ENCODE results near the gene PGM2.

The PGM2 gene

DNA sequence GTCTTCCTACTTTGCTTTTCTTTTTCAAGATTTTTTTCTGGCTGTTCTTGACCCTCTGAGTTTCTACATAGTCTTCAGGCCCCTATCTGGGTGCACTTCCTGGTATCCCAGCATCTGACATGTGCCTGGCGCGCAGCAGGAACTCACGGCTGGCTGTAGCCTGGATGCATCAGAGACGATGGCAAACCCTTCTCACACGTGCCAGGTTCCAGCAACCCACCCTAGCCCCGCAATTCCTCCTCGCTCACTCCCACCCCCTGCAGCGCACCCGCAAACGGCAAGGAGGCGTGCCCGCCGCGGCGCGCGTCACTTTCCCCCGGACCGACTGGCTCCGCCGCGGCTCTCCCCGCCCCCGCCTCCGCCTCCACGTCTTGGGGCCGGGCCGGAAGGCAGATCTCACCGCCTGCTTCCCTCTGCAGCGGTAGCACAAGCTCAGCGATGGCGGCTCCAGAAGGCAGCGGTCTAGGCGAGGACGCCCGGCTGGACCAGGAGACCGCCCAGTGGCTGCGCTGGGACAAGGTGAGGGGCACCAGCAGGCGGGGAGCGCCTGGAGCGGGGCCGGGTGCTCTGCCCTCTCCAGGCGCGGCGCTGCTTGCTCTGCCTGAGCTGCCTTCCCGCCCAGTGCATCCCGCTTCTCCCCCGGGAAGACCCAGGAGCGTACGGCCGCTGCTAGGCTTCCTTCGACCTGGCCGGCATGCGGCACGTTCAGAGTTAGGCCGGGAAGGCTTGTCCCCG lies at the start of gene PGM2:
Gene PGM2 (plus strand): TSS at position 392 of the 735 bp plus-strand sequence. CDS start 47 bp downstream, at position 439.
- peak within 1 kb of the TSS; percentile 63 for H3K27ac ChIP-seq (ENCODE audit: low read depth, low read length, poor library complexity, severe bottlenecking)
- peak within 1 kb of the TSS; percentile 93 for H3K4me3 ChIP-seq (ENCODE audit: low read depth, low read length, poor library complexity, severe bottlenecking)
- H3K9me3 ChIP-seq (ENCODE audit: low read length), result no peaks in the 10 kb centered on the region
- no peaks in the 10 kb centered on the region for H4K20me1 ChIP-seq (ENCODE audit: insufficient read depth, low read length)
- TF ChIP-seq, protein P1, sequence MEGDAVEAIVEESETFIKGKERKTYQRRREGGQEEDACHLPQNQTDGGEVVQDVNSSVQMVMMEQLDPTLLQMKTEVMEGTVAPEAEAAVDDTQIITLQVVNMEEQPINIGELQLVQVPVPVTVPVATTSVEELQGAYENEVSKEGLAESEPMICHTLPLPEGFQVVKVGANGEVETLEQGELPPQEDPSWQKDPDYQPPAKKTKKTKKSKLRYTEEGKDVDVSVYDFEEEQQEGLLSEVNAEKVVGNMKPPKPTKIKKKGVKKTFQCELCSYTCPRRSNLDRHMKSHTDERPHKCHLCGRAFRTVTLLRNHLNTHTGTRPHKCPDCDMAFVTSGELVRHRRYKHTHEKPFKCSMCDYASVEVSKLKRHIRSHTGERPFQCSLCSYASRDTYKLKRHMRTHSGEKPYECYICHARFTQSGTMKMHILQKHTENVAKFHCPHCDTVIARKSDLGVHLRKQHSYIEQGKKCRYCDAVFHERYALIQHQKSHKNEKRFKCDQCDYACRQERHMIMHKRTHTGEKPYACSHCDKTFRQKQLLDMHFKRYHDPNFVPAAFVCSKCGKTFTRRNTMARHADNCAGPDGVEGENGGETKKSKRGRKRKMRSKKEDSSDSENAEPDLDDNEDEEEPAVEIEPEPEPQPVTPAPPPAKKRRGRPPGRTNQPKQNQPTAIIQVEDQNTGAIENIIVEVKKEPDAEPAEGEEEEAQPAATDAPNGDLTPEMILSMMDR (IDR thresholded peaks at IDR 0.05; ENCODE audit: low read length), result no peak
- no peak for TF ChIP-seq EZH2 (IDR thresholded peaks at IDR 0.05; ENCODE audit: borderline replicate concordance, low read length)
- H2AFZ ChIP-seq (ENCODE audit: low read length), result peak within 1 kb of the TSS; percentile 80; the same call in 1 of the 2 replicates
- H3K4me2 ChIP-seq (ENCODE audit: low read length), result peak within 1 kb of the TSS; percentile 94
- H3K4me1 ChIP-seq (ENCODE audit: insufficient read depth, low read length, severe bottlenecking), result peaks cover 27% of the 10 kb centered on the region
- H3K79me2 ChIP-seq (ENCODE audit: insufficient read depth, low read length), result 0 out of 2 replicates have a peak, but pooled peaks cover 13% of the 10 kb centered on the region
- H3K27me3 ChIP-seq (ENCODE audit: insufficient read depth, low read length), result no peaks in the 10 kb centered on the region
- H3K9ac ChIP-seq (ENCODE audit: low read length), result peak within 1 kb of the TSS; percentile 89
- no peaks in the 10 kb centered on the region for H3F3A ChIP-seq (ENCODE audit: insufficient read depth, low read length)
- no peaks in the 10 kb centered on the region for H3K9me2 ChIP-seq (ENCODE audit: low read depth, low read length)
- H3K36me3 ChIP-seq (ENCODE audit: insufficient read depth, low read length), result peaks cover 20% of the 10 kb centered on the region

DNA sequence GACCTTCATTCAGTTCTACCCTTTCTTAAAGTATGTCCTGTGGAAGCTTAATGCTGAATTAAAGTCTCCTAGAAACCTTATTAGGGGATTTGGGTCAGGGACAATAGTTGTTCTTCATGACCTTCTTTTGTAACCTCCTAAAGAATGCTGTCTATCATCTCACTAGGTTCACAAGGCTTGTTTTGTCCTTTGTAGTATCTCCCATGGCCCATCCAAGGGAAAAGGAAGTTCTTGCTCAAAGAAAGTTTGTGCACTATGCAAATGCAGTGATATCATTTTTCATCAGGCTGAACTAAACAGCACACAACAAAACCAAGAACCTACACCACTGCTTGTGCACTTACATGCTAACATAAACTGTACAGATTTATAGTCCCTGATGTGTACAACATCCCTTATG lies 46.6 kb upstream of the PGM2 start:
- no peaks in the 10 kb centered on the region for H3K9me3 ChIP-seq (ENCODE audit: low read length)
- H3K36me3 ChIP-seq (ENCODE audit: insufficient read depth, low read length), result no peaks in the 10 kb centered on the region
- no peaks in the 10 kb centered on the region for H3K79me2 ChIP-seq (ENCODE audit: insufficient read depth, low read length)
- TF ChIP-seq EZH2 (IDR thresholded peaks at IDR 0.05; ENCODE audit: borderline replicate concordance, low read length), result no peak
- TF ChIP-seq, protein P1 (IDR thresholded peaks at IDR 0.05; ENCODE audit: low read length), result no peak
- no peaks in the 10 kb centered on the region for H3K9me2 ChIP-seq (ENCODE audit: low read depth, low read length)
- H3F3A ChIP-seq (ENCODE audit: insufficient read depth, low read length), result no peaks in the 10 kb centered on the region
- H3K4me1 ChIP-seq (ENCODE audit: insufficient read depth, low read length, severe bottlenecking), result peaks cover 6% of the 10 kb centered on the region
- no peak overlapping the region for H3K4me3 ChIP-seq (ENCODE audit: low read depth, low read length, poor library complexity, severe bottlenecking)
- H4K20me1 ChIP-seq (ENCODE audit: insufficient read depth, low read length), result no peaks in the 10 kb centered on the region
- no peak overlapping the region for H3K27ac ChIP-seq (ENCODE audit: low read depth, low read length, poor library complexity, severe bottlenecking)
- no peak overlapping the region for H3K9ac ChIP-seq (ENCODE audit: low read length)
- H3K27me3 ChIP-seq (ENCODE audit: insufficient read depth, low read length), result peaks cover 10% of the 10 kb centered on the region; the same call in 1 of the 2 replicates
- H2AFZ ChIP-seq (ENCODE audit: low read length), result no peak overlapping the region
- H3K4me2 ChIP-seq (ENCODE audit: low read length), result no peak overlapping the region

DNA sequence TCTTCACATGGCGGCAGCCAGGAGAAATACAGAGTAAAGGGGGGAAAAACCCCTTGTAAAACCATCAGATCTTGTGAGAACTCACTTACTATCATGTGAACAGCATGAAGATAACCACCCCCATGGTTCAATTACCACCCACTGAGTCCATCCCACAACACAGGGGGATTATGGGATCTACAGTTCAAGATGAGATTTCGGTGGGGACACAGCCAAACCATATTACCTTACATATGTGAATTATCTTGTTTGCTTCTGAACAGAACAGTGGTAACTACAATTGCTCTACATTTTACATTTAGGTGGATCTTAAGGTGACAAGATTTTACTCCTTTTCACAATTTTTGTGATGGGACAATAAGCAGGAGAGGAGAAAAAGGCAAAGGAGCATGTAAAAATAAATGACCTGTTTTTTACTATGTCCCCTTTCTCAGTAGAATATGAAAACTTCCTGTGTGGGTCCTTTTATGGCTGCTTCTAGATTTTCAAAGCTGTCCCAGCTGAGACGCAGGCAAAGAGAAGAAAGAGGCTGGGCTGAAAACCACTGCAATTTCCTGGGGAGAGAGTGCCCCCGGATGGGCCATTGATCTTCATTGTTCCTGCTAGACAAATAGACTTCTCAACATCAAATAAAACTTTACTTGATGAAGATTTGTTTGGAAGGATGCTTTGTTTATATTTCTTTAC lies 45.9 kb upstream of the PGM2 start:
- H3K4me2 ChIP-seq (ENCODE audit: low read length), result no peak overlapping the region
- H3K27ac ChIP-seq (ENCODE audit: low read depth, low read length, poor library complexity, severe bottlenecking), result no peak overlapping the region
- no peaks in the 10 kb centered on the region for H3F3A ChIP-seq (ENCODE audit: insufficient read depth, low read length)
- H3K36me3 ChIP-seq (ENCODE audit: insufficient read depth, low read length), result no peaks in the 10 kb centered on the region
- H4K20me1 ChIP-seq (ENCODE audit: insufficient read depth, low read length), result no peaks in the 10 kb centered on the region
- peaks cover 10% of the 10 kb centered on the region; the same call in 1 of the 2 replicates for H3K27me3 ChIP-seq (ENCODE audit: insufficient read depth, low read length)
- H3K9me3 ChIP-seq (ENCODE audit: low read length), result no peaks in the 10 kb centered on the region
- no peaks in the 10 kb centered on the region for H3K9me2 ChIP-seq (ENCODE audit: low read depth, low read length)
- H3K4me3 ChIP-seq (ENCODE audit: low read depth, low read length, poor library complexity, severe bottlenecking), result no peak overlapping the region
- no peak overlapping the region for H3K9ac ChIP-seq (ENCODE audit: low read length)
- TF ChIP-seq EZH2 (IDR thresholded peaks at IDR 0.05; ENCODE audit: borderline replicate concordance, low read length), result no peak
- TF ChIP-seq, protein P1 (IDR thresholded peaks at IDR 0.05; ENCODE audit: low read length), result peak; percentile 37; the same call in 1 of the 2 replicates
- H3K79me2 ChIP-seq (ENCODE audit: insufficient read depth, low read length), result no peaks in the 10 kb centered on the region
- peaks cover 6% of the 10 kb centered on the region for H3K4me1 ChIP-seq (ENCODE audit: insufficient read depth, low read length, severe bottlenecking)
- no peak overlapping the region for H2AFZ ChIP-seq (ENCODE audit: low read length)

Measured in OCI-LY1 (cell line).